Sigmoid colon (tissue), 7 donors: ENCODE measurements around the gene SEMA6B. TPM values are rescaled to one million over a fixed set of nuclear protein-coding genes. Genes with fewer than 3 reads are reported as not detected.
A peak's percentile ranks its signal among the peaks of the same experiment; 100 is the strongest.

ENCODE experiments used
- DNase-seq: peaks from one replicate; pipeline ENCODE4 v3.0.0-alpha.2; 2019
- H3K27ac ChIP-seq, 4 donors: fragments of 200-600 bp; sonication (generic); one replicate each; pipeline ENCODE4 v1.5.1; 2016 to 2019; ENCODE audit warnings: mild to moderate bottlenecking in 1 of 4
- H3K27me3 ChIP-seq, 3 donors: fragments of 200-600 bp; sonication (generic); one replicate each; pipeline ENCODE4 v1.5.1; 2019; ENCODE audit warnings: mild to moderate bottlenecking in 1 of 3
- H3K36me3 ChIP-seq, 4 donors: fragments of 200-600 bp; sonication (generic); one replicate each; pipeline ENCODE4 v1.5.1; 2016 to 2019
- H3K4me1 ChIP-seq, 4 donors: fragments of 200-600 bp; sonication (generic); one replicate each; pipeline ENCODE4 v1.5.1; 2017 to 2019
- H3K4me3 ChIP-seq, 4 donors: fragments of 200-600 bp; sonication (generic); one replicate each; pipeline ENCODE4 v1.5.1; 2017 to 2019; ENCODE audit warnings: mild to moderate bottlenecking in 2 of 4, moderate library complexity in 1 of 4
- H3K9me3 ChIP-seq, 4 donors: fragments of 200-600 bp in 3 of 4; sonication (generic) in 3 of 4; one replicate each; pipeline versions ENCODE4 v1.5.1 to v1.6.1; 2013 to 2019
- CTCF ChIP-seq, 4 experiments: fragments of 450-650 bp in 3 of 4; fragments of 200-600 bp in 1 of 4; IDR thresholded peaks; one replicate each; pipeline ENCODE4 v1.5.1; 2016 to 2019; ENCODE audit warnings: antibody characterized with exemption in 4 of 4, mild to moderate bottlenecking in 3 of 4, moderate library complexity in 2 of 4
- EP300 ChIP-seq, 4 donors: sonication (generic); formaldehyde crosslinking; IDR thresholded peaks; one replicate each; pipeline ENCODE4 v1.6.1; 2017; ENCODE audit warnings: antibody characterized with exemption in 4 of 4
- POLR2A ChIP-seq, 2 donors: fragments of 450-650 bp; IDR thresholded peaks; one replicate each; pipeline ENCODE4 v1.6.1; 2016; ENCODE audit warnings: antibody characterized with exemption in 2 of 2, mild to moderate bottlenecking in 2 of 2, moderate library complexity in 2 of 2
- POLR2AphosphoS5 ChIP-seq, 4 donors: sonication (generic); formaldehyde crosslinking; IDR thresholded peaks; one replicate each; pipeline ENCODE4 v1.6.1; 2017; ENCODE audit warnings: antibody characterized with exemption in 4 of 4
- WGBS, 2 donors: extraction: QIAGEN DNeasy Blood & Tissue Kit; methylation state at CpG; one replicate each; pipeline ENCODE4 v1.1.7; 2013; 5-methylcytosine and 5-hydroxymethylcytosine counted together
- intact Hi-C: fragments of 100-400 bp; cut with DNase I; formaldehyde crosslinking; loops from one replicate; pipeline ENCODE4 v1.15.1; 2023
- polyA plus RNA-seq, 3 donors: library from polyadenylated mRNA; stranded (reverse); fragments of 200-250 nt; gene quantifications; one replicate each; pipeline ENCODE4 v1.2.3, GENCODE V29; 2013
- total RNA-seq, 4 donors: library from RNA; depleted of rRNA; stranded (reverse); fragments of >200 nt; gene quantifications; one replicate each; pipeline ENCODE4 v1.1.0, GENCODE V29; 2016
- donor health status: healthy with polysubstance abuse.
- donor health status: Bipolar disorder and iron deficiency.
- donor health status: healthy.

The SEMA6B gene
- total and polyA plus RNA-seq, 7 donors, result 0.60 to 16.9 (median 1.8) TPM

- Histone ChIP-seq H3K9me3 (peaks cover 0 to 6% (median 2%) of the 10 kb centered on the region in 4 donors), H3K4me1 (peaks cover 0 to 13% (median 11%) of the 10 kb centered on the region in 4 donors), H3K36me3 (no peaks in the 10 kb centered on the region), H3K4me3 (no peak overlapping the region), H3K27me3 (peaks cover 0 to 13% (median 4%) of the 10 kb centered on the region in 3 donors), H3K27ac (no peak overlapping the region)
- intact Hi-C loops, result no loop called here
- no peak for DNase-seq
- 87 to 91% methylated on average over 27 of the region's 27 CpGs for WGBS, 2 donors
- no peak for TF ChIP-seq POLR2AphosphoS5 (IDR thresholded peaks at IDR 0.05)
- no peak for TF ChIP-seq CTCF (IDR thresholded peaks at IDR 0.05)
- TF ChIP-seq EP300 (IDR thresholded peaks at IDR 0.05), result no peak
- TF ChIP-seq POLR2A (IDR thresholded peaks at IDR 0.05), result no peak
Measured at GRCh38 chr19:4537953-4538600, 21.4 kb downstream of the SEMA6B start.

GRCh38 chr19:4536798-4537197 is 22.7 kb downstream of the SEMA6B start:
- intact Hi-C loops, result no loop called here
- Histone ChIP-seq H3K27me3 (peaks cover 0 to 13% (median 4%) of the 10 kb centered on the region in 3 donors), H3K36me3 (no peaks in the 10 kb centered on the region), H3K27ac (no peak overlapping the region), H3K4me1 (peaks cover 0 to 13% (median 11%) of the 10 kb centered on the region in 4 donors), H3K9me3 (peaks cover 0 to 6% (median 2%) of the 10 kb centered on the region in 4 donors), H3K4me3 (no peak overlapping the region)
- 41 to 66% methylated on average over 5 of the region's 5 CpGs for WGBS, 2 donors
- TF ChIP-seq CTCF (IDR thresholded peaks at IDR 0.05) (no peak), POLR2A (IDR thresholded peaks at IDR 0.05) (no peak), POLR2AphosphoS5 (IDR thresholded peaks at IDR 0.05) (no peak), EP300 (IDR thresholded peaks at IDR 0.05) (no peak)
- no peak for DNase-seq

GRCh38 chr19:4534836-4535658 is 24.4 kb downstream of the SEMA6B start, which contains the start of gene PLIN5:
Gene PLIN5, minus strand, starts transcription at chr19:4535224. Its CDS starts 1,150 bp downstream, at chr19:4534074.
- intact Hi-C loops, result no loop called here
- Histone ChIP-seq H3K36me3 (no peaks in the 10 kb centered on the region), H3K27ac (no peak within 1 kb of the TSS), H3K4me1 (peaks cover 0 to 13% (median 11%) of the 10 kb centered on the region in 4 donors), H3K27me3 (peaks cover 0 to 13% (median 4%) of the 10 kb centered on the region in 3 donors), H3K9me3 (no peaks in the 10 kb centered on the region), H3K4me3 (peak within 1 kb of the TSS in 3 of 4 donors; percentile 21 to 45 (median 23))
- TF ChIP-seq POLR2AphosphoS5 (IDR thresholded peaks at IDR 0.05) (no peak), CTCF (IDR thresholded peaks at IDR 0.05) (no peak), POLR2A (IDR thresholded peaks at IDR 0.05) (no peak), EP300 (IDR thresholded peaks at IDR 0.05) (no peak)
- DNase-seq, result peak; percentile 84
- WGBS, 2 donors, result 4 to 17% methylated on average over 49 of the region's 49 CpGs

- intact Hi-C loops, result no loop called here
- Histone ChIP-seq H3K4me3 (no peak overlapping the region), H3K36me3 (no peaks in the 10 kb centered on the region), H3K9me3 (no peaks in the 10 kb centered on the region), H3K4me1 (peaks cover 0 to 13% (median 11%) of the 10 kb centered on the region in 4 donors), H3K27me3 (peaks cover 0 to 13% (median 4%) of the 10 kb centered on the region in 3 donors), H3K27ac (no peak overlapping the region)
- TF ChIP-seq EP300 (IDR thresholded peaks at IDR 0.05) (no peak), POLR2A (IDR thresholded peaks at IDR 0.05) (no peak), POLR2AphosphoS5 (IDR thresholded peaks at IDR 0.05) (no peak), CTCF (IDR thresholded peaks at IDR 0.05) (no peak)
- DNase-seq, result no peak
- WGBS, 2 donors, result 63 to 79% methylated on average over 9 of the region's 9 CpGs
Measured at GRCh38 chr19:4533835-4534424, 25.6 kb downstream of the SEMA6B start.
